ENCODE results near the gene GALNS.
"Not testable (repeated sequence)": the region's sequence is repeated elsewhere in the genome, so short reads cannot be mapped to it uniquely, and the experiment has no call there.

Gene GALNS

DNA sequence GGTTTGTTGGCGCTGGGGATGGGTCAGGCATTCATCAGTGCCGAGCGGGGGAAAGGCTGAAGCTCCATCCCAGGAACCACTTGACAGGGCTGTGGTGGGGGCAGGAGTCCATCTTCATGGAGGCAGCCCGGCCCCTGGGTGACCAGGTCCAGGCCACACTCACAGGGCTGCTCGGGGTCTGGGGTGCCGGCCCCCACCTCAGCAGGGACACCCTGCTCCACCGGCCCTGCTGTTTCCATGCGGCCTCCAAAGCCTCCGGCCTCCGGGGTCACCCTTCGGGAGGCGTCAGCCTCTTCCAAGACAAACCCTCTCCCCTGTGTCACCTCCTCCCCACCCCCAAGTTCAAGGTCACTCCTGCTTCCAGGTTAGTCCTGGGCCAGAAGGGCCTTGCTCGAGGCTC, 22.1 kb downstream of the GALNS start:
- no peak for ATAC-seq

DNA sequence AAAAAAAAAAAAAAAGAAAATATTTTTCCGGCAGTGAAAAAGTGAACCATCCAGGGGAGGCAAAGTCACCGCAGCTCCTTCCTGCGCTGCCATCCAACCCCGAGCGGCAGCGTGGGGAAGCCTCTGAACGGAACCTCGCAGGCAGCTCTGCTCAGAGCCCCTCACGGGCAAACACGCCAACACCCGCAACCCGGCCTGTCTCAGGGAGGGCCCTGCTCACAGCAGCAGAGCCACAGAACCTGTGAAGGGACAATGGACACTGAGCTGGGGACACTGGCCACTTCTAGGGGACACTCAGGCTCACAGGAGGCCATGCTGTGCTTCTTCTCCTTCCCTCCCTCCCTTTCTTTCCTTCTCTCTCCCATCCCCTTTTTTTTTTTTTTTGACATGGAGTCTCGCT, 23.7 kb downstream of the GALNS start:
- ATAC-seq = no peak

DNA sequence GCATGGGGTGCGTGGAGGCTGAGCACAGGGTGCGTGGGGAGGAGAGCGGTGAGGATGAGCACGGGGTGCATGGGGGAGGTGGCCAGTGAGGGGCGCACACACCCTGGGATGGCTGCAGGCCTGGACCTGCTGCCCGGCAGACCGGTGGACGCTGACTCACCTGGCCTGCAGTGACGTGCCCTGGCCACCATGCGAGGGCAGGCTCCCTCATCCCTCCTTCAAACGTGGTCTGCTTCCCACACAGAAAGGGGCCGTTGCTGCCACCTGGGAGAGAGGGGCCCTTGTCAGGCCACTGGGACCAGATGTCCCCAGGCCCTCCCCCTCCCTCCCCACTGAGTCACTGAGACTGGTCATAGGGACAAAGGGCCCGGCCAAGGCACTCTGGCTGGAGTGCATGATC, 24.9 kb downstream of the GALNS start:
- no peak for ATAC-seq

DNA sequence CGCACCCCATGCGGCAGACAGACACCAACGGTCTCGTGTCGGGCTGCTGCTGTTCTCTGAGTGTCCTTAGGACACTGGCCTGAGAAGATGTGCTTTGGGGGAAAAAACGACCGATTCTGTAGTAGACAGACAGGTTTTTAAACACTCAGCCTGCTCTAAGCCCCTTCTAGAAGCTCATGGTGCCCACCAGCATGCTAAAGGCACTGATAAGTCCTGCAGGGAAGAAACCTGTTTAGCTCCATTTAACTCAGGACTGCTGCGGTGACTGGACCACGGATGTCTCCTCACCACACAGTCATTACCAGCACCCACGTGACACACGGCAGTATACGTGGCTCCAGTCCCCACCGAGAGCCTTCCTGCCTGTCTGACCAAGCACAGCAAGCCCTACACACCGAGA, 26.0 kb downstream of the GALNS start:
- ATAC-seq = no peak

DNA sequence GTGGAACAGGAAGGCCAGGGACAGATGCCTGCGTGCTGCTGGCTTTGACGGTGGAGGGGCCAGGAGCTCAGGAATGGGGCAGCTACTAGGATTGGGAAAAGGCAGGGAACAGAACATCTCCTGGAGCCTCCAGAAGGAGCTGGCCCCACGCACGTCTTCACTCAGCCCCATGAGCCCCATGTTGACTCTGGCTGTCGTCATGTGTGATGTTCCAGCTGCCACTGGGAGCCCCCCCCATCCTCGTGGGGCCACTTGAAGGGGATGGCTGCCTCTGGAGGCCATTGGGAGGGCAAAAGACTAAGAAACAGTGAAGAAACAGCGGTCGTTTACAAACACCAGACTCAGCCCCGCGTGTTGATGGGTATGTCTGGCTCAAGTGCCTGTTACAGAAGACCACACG, 26.5 kb downstream of the GALNS start:
- ATAC-seq = no peak

DNA sequence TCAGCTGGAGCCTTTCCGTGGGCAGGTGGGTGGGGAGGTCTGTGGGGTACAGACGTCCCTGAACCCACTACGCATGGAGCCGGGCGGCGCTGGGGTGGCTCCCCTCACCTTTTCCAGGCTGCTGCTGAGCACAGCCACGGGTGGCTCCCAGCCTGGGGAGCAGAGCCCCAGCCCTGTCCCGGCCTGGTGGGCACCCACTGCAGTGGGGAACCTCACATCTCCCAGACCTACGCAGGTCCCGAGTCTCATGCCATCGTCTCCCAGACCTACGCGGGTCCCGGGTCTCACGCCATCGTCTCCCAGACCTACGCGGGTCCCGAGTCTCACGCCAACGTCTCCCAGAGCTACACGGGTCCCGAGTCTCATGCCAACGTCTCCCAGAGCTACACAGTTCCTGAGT, 28.0 kb downstream of the GALNS start:
- ATAC-seq = no peak

DNA sequence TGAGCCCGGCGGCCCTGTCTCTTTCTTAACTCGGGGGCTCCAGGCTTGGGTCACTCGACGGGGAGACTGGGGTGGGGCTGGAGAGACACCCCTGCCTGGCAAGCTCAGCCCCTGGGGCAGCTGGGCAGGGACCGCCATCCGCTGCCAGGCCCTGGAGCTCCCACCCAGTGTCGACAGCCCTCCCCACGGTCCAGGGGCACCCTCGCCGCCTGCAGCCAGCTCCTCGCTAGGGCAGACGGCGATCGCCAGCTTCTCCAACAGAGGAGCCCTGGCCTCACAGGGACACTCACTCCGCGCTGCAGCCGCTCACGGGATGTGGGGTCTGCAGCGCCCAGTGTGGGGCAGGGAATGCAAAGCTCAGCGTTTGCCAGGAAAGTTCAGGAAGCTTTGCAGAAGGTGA, 29.0 kb downstream of the GALNS start:
- no peak for ATAC-seq

DNA sequence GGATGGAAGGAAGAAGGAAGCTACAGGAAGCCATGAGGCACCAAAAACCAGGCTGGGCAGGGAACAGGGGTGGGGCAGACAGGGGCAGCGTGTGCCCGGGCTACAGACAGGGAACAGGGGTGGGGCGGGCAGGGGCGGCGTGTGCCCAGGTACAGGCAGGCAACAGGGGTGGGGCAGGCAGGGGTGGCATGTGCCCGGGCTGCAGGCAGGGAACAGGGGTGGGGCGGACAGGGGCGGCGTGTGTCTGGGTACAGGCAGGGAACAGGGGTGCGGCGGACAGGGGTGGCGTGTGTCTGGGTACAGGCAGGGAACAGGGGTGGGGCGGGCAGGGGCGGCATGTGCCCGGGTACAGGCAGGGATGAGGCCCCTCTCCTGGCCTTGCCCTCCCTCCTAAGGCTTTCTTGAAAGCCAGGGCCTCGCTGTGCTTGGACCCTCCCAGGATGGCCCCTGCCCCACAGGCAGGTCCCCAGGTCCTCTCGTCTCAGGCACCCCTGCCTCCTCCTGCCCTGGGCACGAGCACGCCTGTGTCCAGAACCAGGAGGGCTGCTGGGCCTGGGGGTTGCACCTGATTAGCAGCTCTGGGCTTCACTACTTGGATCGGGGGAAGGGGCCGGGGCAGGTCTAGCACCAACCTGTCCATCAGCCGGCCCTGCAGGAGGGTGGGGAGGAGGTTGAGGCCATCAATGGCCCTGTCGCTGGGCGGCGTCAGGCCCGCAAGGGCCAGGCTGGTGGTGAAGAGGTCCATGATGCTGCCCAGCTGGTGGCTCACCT, 30.5 kb downstream of the GALNS start:
- no peak for ATAC-seq

DNA sequence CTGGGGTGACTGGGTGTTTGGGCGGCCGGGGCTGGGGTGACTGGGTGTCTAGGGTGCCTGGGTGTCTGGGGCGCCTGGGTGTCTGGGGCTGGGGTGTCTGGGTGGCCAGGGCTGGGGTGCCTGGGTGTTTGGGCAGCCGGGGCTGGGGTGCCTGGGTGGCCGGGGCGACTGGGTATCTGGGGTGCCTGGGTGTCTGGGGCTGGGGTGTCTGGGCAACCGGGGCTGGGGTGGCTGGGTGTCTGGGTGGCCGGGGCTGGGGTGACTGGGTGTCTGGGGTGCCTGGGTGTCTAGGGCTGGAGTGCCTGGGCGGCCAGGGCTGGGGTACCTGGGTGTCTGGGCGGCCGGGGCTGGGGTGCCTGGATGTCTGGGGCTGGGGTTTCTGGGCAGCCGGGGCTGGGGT, 31.6 kb downstream of the GALNS start:
- ATAC-seq = no peak

DNA sequence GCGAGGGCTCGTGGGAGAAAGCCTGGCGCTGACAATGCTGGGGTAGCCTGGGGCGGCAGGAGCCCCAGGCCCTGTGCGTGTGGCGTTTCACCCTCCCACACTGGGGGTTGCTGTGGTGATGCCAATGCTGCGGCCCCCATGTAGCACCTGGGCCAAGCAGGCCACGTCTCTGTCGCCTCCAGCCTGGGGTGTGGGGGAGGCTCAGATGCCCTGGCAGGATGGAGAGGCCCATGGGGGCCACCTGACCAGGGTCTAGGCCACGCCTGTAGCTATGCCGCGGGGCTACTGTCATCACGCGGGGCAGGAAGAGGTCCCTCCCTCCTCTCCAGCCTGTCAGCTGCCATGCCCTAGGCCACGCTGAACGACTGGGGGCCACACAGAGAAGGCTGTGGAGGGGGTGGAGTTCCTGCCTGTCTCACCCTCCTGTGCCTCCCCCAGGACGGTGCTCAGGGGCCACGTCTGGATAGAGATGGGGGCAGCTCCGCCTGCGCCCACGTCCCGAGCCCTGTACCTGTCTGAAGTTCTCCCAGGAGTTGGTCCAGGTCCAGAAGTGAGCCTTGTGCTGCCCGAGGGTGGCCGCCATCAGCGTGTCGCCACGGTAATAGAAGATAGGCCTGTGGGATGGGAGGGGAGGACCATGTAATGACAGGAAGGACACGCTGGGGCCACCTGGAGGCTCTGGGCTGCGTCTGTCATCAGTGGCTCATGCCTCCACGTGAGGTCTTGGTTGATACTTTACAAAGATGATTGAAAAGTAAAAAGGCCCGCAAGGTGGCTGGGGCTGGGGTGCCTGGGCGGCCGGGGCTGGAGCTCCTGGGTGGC, 32.3 kb downstream of the GALNS start:
- ATAC-seq = no peak

DNA sequence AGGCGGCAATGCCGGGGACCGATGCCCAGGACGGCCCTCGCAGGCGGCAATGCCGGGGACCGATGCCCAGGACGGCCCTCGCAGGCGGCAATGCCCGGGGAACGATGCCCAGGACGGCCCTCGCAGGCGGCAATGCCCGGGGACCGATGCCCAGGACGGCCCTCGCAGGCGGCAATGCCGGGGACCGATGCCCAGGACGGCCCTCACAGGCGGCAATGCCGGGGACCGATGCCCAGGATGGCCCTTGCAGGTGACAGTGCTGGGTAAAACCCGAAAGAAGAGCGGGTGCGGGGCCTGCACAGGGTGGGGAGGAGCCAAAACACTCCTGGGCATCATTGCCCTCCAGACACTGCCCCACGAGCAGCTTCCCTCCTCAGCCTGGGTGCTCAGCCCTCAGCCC, 33.1 kb downstream of the GALNS start:
- not testable (repeated sequence) for ATAC-seq

DNA sequence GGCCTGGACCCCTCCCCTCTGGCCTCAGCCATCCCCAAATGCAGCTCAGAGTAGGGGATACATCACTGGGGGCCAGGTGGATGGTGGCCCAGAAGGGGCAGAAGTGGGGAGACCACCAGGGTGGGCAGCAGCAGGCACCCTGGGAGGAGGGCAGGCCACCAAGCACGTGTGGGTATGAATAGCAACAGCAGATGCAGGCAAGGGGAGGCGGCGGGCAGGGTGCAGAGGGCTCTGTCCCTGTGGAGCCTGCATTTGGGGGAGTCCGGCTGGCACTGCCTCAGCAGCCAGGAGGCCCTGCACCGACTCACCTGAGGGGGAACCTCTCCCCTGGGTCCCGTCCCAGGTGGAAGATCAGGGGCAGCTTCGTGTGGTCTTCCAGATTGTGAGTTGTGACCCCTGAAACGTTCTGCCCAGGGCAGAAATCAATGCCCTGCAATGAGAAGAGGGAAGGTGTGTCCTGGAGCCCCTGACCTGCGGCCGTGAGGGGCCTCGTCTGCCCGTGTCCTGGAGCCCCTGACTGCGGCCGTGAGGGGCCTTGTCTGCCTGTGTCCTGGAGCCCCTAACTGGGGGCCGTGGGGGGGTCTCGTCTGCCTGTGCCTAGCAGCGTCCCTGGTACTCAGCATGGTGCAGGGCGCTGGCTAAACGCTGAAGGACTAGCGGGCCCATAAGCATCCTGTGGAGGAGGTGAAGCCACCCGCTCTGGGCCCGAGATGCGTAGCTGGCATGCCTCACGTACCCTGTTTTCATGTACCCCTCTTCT, 34.3 kb downstream of the GALNS start:
- no peak for ATAC-seq

DNA sequence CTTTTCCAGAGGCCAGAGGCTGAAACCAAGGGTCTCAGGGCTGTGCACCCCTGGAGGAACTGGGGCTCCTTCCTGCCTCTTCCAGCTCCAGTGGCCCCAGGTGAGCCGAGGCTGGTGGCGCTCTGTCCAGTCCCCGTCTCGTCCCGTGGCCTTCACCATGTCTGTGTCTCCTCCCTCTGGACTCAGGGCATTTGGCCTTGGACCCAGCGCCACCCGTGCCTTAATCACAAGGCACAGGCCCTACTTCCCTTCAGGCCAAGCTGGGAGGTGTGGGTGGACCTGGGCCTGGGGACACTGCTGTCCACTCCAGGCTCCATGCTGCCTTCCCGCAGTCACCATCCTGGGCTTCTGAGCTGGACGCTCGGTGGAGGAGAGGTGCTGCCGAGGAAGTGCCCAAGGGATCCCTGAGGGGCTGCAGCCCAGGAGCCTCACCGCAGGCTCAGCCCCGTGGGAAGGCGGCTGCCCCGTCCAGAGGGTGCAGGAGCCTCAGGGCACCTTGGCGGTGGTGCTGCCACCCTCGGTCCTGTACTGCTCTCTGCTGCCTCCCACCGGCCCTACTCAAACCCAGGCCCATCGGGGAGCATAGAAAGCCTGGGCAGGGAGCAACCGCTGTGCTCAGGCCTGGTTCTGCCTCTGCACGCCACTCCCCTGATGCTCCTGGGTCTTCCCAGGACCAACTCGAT, 35.4 kb downstream of the GALNS start:
- ATAC-seq = no peak

DNA sequence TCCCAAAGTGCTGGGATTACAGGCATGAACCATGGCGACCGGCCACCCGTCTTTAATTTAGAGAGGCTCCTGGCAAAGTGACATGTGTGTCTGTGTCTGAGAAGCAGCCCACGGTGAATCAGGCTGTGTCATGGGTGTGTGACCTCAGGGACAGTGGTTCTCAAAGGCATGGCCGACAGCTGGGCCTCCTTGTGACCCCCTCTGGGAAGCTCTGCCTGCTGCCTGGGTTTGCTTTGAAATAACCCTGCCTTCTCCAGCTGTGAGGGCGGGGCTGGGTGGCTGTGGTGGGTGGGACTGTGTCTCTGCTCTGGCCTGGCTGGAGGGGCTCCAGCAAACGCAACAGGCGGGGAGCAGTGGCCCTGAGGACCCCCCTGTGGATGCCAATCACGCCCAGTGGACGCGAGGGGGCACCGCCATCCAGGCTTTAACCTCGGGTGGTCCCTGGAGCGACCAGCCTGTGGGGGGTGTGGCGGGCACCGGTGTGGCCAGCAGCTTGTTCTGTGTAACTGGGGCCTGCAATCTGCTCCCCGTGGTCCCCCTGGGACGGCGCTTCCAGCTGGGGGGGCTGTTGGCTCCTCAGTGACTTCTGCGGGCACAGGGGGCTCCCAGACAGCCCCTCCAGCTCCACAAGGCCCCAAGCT, 36.2 kb downstream of the GALNS start:
- ATAC-seq = no peak

DNA sequence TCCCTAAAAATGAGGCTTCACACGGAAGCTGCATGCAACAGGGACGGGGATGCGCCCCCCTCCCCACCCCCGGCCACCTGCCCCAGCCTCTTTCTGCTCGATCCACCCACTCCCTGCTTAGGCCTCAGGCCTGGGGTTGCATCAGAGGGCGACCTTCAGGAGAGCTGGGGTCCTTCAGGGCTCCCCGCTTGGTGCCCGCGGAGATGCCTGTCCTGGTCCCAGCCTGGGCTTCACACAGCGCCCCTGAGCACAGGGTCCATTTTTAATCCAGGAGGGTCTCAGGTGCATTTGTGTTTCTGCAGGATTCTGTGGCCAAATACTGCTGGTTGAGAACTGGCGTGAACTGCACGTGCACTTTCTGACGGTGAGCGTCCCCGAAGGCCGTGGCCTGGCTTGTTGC, 37.6 kb downstream of the GALNS start:
- ATAC-seq = no peak

DNA sequence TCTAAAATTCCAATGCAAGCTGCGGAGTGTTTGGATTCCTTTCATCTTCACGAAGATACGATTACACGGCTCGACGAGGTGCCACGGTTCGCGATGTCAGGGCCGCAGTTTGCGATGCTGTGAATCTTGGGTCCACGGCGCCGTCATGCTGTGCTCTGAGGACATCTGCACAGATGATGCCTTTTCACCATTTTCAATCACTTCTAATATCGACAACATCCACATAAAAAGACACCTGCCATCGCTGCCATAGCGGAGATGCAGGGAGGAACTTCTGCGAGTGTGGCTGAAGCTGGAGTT, 38.2 kb downstream of the GALNS start:
- no peak for ATAC-seq

DNA sequence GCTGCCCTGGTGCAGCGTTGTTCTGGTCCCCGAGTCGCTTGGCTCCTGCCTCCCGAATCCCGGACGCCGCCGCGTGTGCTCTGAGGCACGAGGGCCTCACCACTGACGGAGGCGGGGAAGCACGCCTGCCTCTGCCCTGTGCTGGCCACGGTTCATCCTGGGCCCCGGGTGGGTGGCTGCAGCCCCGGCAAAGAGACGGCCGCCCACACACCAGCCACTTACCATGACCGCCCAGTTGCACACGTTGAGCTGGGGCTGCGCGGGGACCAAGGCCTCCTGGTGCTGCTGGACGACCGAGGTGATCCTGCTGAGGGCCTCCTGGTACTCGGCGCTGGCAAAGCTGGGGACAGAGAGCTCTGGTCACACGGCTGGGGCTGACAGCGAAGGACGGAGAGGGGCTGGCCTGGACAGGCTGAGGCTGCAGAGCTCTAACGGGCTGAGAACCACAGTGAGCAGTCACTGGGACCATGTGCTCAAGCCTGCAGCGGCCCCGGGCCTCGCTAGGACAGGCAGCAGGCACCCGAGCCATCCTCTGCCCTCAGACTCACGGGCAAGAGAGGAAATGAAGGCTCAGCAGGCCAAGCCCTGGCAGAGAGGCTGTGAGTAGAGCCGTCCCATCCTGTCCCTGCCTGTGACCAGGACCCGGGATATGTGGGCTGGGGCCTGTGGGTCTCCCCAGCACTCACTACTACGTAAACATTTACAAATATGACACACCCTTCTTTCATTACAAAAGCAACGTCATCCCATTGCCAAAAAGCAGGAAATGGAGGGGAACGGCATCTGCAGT, 38.8 kb downstream of the GALNS start:
- ATAC-seq = no peak

DNA sequence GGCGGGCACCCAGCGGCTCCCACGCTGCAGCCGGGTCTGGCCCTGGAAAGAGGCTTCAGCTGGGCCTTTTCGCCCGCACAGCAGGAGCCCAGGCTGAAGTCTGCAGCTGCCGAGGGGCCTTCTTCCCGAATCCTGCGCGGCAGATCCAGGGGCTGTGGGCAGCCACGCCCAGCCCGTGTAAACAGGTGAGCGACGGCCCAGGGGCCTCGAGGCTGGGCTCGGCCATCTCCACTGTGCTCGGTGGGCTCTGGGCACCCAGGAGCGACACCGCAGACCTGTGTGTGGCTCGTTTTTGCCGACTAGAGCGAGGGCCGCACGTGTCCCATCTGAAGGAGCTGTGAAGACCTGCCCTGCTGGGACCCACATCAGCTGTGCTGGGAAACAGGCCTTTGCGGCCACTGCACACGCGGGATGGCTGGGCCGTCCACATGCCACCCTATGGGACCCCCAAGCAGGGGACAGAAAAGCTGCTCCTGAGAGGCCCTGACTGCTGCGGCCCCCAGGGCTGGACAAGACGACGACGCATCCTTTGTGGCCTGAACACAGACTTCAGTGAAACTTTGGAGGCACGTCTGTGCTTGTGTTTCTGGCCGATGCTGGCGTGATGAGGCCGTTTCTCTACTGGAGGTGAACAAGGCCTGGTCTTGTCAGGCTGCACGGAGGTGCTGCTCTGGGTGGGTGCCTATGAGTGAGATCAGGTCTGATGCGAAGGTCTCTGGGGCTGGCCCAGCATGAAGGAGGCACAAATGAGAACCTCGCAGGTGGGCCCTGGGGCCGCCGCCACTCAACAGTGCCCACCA, 39.8 kb downstream of the GALNS start:
- no peak for ATAC-seq

DNA sequence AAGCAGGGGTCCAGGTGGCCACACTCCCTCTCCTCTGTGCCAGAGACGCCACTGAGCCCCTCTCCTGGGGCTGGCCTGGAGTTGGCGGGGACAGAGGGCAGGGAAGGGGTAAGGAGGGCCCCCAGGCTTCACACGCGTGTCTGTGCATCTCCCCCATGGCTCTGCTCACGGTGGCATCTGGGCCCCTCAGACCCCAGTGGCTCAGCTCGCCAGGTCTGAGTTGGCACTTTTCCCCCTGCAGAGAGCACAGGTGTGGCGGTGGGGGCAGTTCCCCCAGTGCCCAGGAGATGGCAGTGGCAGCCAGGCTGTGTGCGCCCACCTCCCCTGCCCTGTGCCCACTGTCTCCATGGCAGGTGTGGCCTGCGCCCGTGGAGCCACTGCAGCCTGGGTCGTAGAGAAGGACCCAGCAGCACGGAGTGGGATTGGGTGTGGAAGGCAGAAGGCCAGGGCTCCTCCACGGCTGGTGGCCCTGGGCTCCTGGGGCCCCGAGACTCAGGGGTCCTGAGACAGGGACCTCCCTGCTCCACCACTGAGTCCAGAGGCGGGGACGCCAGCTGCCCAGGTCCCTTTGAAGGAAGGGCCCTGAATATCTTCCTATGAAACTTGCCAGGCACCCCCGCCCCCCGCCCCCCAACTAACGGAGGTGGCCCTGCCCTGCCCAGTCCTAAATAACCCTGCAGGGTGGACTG, 40.7 kb downstream of the GALNS start:
- no peak for ATAC-seq

DNA sequence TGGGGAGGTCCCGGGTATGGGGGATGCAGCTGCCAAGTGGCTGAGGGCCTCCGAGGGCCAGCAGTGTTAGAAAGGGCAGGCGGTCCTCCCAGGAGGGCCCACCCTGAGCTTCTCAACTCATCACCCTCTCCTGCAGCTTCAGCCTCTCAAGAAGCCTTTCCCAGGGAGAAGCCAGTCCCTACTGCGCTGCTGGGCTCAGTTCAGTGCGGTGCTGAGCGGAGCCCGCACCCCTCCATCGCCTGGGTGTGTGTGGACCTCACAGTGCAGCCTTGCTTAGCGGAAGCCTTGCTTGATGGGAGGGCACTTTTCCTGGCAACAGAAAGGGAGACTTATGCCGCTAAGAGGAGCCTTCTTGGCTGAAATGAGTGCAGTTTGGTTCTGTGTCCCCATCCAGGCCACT, 41.5 kb downstream of the GALNS start:
- no peak for ATAC-seq
